ENCODE results near the gene OXSR1.
A peak's percentile ranks its signal among the peaks of the same experiment; 100 is the strongest.

Gene OXSR1

GRCh38 chr3:38203690-38204089 lies 38.4 kb downstream of the OXSR1 start:
- no peak for DNase-seq (ENCODE audit: insufficient read length, low spot score)

GRCh38 chr3:38204599-38205471 lies 39.5 kb downstream of the OXSR1 start:
- FAIRE-seq: no peak
- no peak for DNase-seq (ENCODE audit: insufficient read length, low spot score)
- no peak for TF ChIP-seq POLR2A (IDR thresholded peaks at IDR 0.05; ENCODE audit: low read depth, low read length)

More at GRCh38 chr3:38203690-38204089, 38.4 kb downstream of the OXSR1 start:
- FAIRE-seq: no peak
- no peak for TF ChIP-seq POLR2A (IDR thresholded peaks at IDR 0.05; ENCODE audit: low read depth, low read length)

- FAIRE-seq: no peak
- TF ChIP-seq POLR2A (IDR thresholded peaks at IDR 0.05; ENCODE audit: low read depth, low read length): no peak
- no peak for DNase-seq (ENCODE audit: insufficient read length, low spot score)
Observed at GRCh38 chr3:38205472-38205805, 40.1 kb downstream of the OXSR1 start.

- DNase-seq (ENCODE audit: insufficient read length, low spot score) (no peak), FAIRE-seq (no peak)
- TF ChIP-seq POLR2A (IDR thresholded peaks at IDR 0.05; ENCODE audit: low read depth, low read length): no peak
Observed at GRCh38 chr3:38207254-38208003, 42.1 kb downstream of the OXSR1 start.

- DNase-seq (ENCODE audit: insufficient read length, low spot score) (no peak), FAIRE-seq (no peak)
- no peak for TF ChIP-seq POLR2A (IDR thresholded peaks at IDR 0.05; ENCODE audit: low read depth, low read length)
Observed at GRCh38 chr3:38210141-38210757, 44.9 kb downstream of the OXSR1 start.

- FAIRE-seq: peak; percentile 20
- TF ChIP-seq POLR2A (IDR thresholded peaks at IDR 0.05; ENCODE audit: low read depth, low read length): no peak
Observed at GRCh38 chr3:38212141-38212540, 46.8 kb downstream of the OXSR1 start.

GRCh38 chr3:38214560-38214959 lies 49.2 kb downstream of the OXSR1 start:
- no peak for DNase-seq (ENCODE audit: insufficient read length, low spot score)
- FAIRE-seq: peak; percentile 66
- no peak for TF ChIP-seq POLR2A (IDR thresholded peaks at IDR 0.05; ENCODE audit: low read depth, low read length)

More at GRCh38 chr3:38212141-38212540, 46.8 kb downstream of the OXSR1 start:
- DNase-seq (ENCODE audit: insufficient read length, low spot score): no peak

GRCh38 chr3:38219609-38220197 lies 54.4 kb downstream of the OXSR1 start:
- DNase-seq (ENCODE audit: insufficient read length, low spot score) (no peak), FAIRE-seq (peak; percentile 11)
- no peak for TF ChIP-seq POLR2A (IDR thresholded peaks at IDR 0.05; ENCODE audit: low read depth, low read length)

- TF ChIP-seq POLR2A (IDR thresholded peaks at IDR 0.05; ENCODE audit: low read depth, low read length): no peak
- FAIRE-seq: no peak
- no peak for DNase-seq (ENCODE audit: insufficient read length, low spot score)
Observed at GRCh38 chr3:38221005-38221404, 55.7 kb downstream of the OXSR1 start.

- FAIRE-seq (no peak), DNase-seq (ENCODE audit: insufficient read length, low spot score) (no peak)
- TF ChIP-seq POLR2A (IDR thresholded peaks at IDR 0.05; ENCODE audit: low read depth, low read length): no peak
Observed at GRCh38 chr3:38222032-38222634, 56.8 kb downstream of the OXSR1 start.

GRCh38 chr3:38224357-38224756 lies 59.0 kb downstream of the OXSR1 start:
- DNase-seq (ENCODE audit: insufficient read length, low spot score) (no peak), FAIRE-seq (peak; percentile 11)
- TF ChIP-seq POLR2A (IDR thresholded peaks at IDR 0.05; ENCODE audit: low read depth, low read length): no peak

GRCh38 chr3:38226273-38226672 lies 60.9 kb downstream of the OXSR1 start:
- DNase-seq (ENCODE audit: insufficient read length, low spot score): no peak
- peak; percentile 86 for FAIRE-seq
- TF ChIP-seq POLR2A (IDR thresholded peaks at IDR 0.05; ENCODE audit: low read depth, low read length): no peak

- DNase-seq (ENCODE audit: insufficient read length, low spot score) (no peak), FAIRE-seq (peak; percentile 89)
- TF ChIP-seq POLR2A (IDR thresholded peaks at IDR 0.05; ENCODE audit: low read depth, low read length): no peak
Observed at GRCh38 chr3:38227989-38228388, 62.7 kb downstream of the OXSR1 start.

All from H54 (cell line).